Choroid plexus epithelial cell (primary cell): Measurements from ENCODE around the gene HAT1.
A peak's percentile ranks its signal among the peaks of the same experiment; 100 is the strongest.

Experiments
- DNase-seq: peaks from one replicate; pipeline ENCODE4 v3.0.0-alpha.2; 2010; ENCODE audit warnings: low read depth
- H3K4me3 ChIP-seq: 2 replicates; pipeline ENCODE4 v1.5.1; 2011; ENCODE audit warnings: low read depth, mild to moderate bottlenecking, control low read depth, low read length, moderate library complexity
- CTCF ChIP-seq: conservative IDR thresholded peaks from 2 replicates; pipeline ENCODE4 v1.5.1; 2011; ENCODE audit warnings: low read depth, mild to moderate bottlenecking, control low read depth, inconsistent platforms, low read length, moderate library complexity

Gene HAT1

GRCh38 chr2:171939743-171940071 lies 17.4 kb downstream of the HAT1 start:
- TF ChIP-seq CTCF, result no peak
- no peak overlapping the region for H3K4me3 ChIP-seq
- no peak for DNase-seq

- DNase-seq, result no peak
- no peak for TF ChIP-seq CTCF
- no peak overlapping the region for H3K4me3 ChIP-seq
Measured at GRCh38 chr2:171941316-171941699, 19.0 kb downstream of the HAT1 start.

- DNase-seq, result no peak
- no peak for TF ChIP-seq CTCF
- H3K4me3 ChIP-seq, result no peak overlapping the region
Measured at GRCh38 chr2:171943869-171944268, 21.6 kb downstream of the HAT1 start.

DNA sequence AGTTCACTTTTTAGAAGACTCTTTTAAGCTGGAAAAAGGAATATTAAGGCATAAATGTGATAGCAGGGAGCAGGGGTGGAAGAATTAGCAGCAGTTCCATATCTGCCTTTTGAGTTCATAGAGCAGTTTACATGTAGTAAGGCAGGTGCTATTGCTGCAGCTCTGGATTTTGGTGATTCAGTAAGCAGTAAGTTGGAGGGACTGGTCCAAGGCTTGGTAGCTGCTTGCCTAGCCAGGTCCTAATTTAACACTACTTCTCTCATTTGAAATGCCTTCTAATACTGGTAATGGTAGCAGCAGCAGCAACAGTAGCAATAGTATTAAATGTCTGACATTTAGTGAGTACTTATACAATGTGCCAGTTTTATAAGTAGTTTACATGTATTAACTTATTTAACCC lies 30.0 kb downstream of the HAT1 start:
- no peak for TF ChIP-seq CTCF
- no peak overlapping the region for H3K4me3 ChIP-seq
- no peak for DNase-seq

DNA sequence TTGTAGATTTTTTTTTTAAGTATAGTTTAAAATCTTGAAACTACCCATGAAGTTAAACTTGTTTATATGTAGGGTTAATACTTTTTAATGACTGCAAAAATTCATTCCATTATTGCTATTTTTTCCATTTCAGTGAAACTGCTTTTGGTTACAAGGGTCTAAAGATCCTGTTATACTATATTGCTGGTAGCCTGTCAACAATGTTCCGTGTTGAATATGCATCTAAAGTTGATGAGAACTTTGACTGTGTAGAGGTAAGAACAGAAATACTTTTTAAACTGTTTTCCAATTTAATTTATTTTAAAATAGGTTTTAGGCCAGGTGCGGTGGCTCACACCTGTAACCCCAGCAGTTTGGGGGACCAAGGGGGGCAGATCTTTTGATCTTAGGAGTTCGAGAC lies 30.5 kb downstream of the HAT1 start:
- DNase-seq, result no peak
- no peak overlapping the region for H3K4me3 ChIP-seq
- TF ChIP-seq CTCF, result no peak

DNA sequence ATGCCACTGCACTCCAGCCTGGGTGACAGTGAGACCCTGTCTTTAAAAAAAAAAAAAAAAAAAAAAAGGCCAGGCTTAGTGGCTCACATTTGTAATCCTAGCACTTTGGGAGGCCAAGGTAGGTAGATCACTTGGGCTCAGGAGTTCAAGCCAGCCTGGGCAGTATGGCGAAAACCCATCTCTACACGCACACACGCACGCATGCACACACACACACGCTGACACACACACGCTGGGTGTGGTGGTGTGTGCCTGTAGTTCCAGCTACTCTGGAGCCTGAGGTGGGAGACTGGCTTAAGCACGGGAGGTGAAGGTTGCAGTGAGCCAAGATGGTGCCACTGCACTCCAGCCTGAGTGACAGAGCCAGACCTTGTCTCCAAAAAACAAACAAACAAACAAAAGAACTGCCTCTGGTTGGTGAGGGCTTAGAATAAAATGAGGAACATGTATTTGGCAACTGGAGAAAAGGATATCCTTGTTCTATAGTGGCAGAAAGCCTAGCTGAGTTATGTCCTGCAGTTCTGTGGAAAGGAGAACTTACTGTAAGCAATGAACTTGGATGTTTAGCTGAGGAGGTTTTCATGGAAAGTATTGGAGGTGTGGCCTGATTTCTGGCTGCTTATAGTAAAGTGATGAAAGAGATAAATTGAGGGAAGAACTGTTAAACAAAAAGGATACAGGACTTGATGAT lies 34.0 kb downstream of the HAT1 start:
- H3K4me3 ChIP-seq, result no peak overlapping the region
- TF ChIP-seq CTCF, result no peak
- no peak for DNase-seq

- peak; percentile 29 for TF ChIP-seq CTCF
- DNase-seq, result no peak
- H3K4me3 ChIP-seq, result no peak overlapping the region
Measured at GRCh38 chr2:171957061-171957460, 34.8 kb downstream of the HAT1 start.
